GM18951 (cell line): ENCODE results near the gene CARD10.

ENCODE experiments used
- POLR2A ChIP-seq: IDR thresholded peaks from 4 replicates; pipeline ENCODE4 v1.6.1; 2011; ENCODE audit warnings: mild to moderate bottlenecking; ENCODE audit not compliant: insufficient read length, insufficient read depth; ENCODE audit errors: extremely low read depth
- in situ Hi-C: fragments of 300-500 bp; cut with MboI; formaldehyde crosslinking; loops from one replicate; pipeline ENCODE4 v1.12.0; 2022; ENCODE audit warnings: low sequenced_read_pairs, mixed read lengths, inconsistent platforms; ENCODE audit not compliant: unreplicated experiment

CARD10 gene

GRCh38 chr22:37509059-37509860 lies 10.0 kb downstream of the CARD10 start:
- no peak for TF ChIP-seq POLR2A
- in situ Hi-C loops: no loop called here

DNA sequence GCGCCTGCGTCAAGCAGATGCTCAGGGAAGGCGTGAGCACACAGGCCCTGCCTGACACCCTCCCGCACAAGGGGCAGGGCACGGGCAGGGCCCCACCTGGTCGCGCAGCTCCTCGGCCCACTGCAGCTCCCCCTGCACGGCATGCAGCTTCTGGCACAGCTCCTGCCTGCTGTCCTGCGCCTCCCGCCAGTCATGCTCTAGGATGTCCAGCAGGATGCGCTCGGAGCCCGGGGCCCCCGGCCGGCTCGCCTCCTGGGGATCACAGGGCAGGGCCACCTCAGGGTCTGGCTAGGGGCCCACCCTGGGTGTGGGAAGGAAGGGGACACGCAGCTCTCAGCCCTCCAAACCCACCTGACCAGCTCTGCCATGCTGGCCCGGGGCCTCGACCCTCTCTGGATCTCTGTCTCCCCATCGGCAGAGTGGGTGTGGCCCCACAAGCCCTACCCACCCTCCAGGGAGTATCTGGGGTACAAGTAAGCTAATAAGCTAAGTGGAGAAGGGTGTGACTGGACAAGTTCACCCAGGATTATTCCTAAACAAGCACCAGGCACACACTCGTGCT lies 10.7 kb downstream of the CARD10 start:
- TF ChIP-seq POLR2A: no peak
- in situ Hi-C loops: no loop called here

- no peak for TF ChIP-seq POLR2A
- in situ Hi-C loops: no loop called here
Measured at GRCh38 chr22:37507731-37508130, 11.5 kb downstream of the CARD10 start.

- in situ Hi-C loops: no loop called here
- no peak for TF ChIP-seq POLR2A
Measured at GRCh38 chr22:37505989-37506388, 13.2 kb downstream of the CARD10 start.

DNA sequence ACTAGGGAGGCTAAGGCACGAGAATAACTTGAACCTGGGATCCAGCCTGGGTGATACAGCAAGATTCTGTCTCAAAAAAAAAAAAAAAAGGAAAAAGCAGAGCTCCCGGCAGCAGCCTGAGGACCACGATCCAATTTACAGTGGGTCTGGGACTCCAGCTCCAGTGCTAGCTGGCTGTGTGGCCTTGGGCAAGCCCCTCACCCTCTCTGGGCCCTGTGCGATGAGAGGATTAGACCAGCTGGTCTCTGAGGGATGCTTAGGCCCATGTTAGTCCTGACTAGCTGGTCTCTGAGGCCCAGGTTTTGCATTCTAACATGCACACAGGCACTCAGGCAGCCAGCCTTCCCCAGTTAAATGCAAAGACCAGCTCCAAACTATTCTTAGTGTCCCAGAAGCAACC lies 13.7 kb downstream of the CARD10 start:
- in situ Hi-C loops: no loop called here
- TF ChIP-seq POLR2A: no peak

DNA sequence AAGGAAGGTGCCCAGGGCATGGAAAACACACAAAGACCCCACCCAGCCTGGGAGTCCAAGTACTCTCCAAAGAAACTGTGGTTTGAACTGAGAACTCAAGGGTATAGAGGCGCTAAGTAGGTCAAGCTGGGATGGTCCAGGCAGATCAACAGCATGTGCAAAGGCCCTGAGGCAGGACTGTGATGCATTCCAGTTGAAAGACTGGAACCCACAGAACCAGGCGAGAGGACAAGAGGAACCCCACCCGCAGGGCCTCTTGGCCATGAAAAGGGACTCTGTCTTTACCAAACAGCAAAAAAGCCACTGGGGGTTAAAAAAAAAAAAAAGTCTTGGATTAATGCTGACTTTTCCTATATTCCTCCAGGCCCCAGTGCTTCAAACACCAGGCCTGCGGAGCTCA lies 14.3 kb downstream of the CARD10 start:
- TF ChIP-seq POLR2A: no peak
- in situ Hi-C loops: no loop called here

GRCh38 chr22:37503850-37504249 lies 15.4 kb downstream of the CARD10 start:
- TF ChIP-seq POLR2A: no peak
- in situ Hi-C loops: no loop called here

GRCh38 chr22:37503183-37503683 lies 16.0 kb downstream of the CARD10 start:
- in situ Hi-C loops: no loop called here
- no peak for TF ChIP-seq POLR2A

GRCh38 chr22:37502342-37503182 lies 16.7 kb downstream of the CARD10 start:
- TF ChIP-seq POLR2A: no peak
- in situ Hi-C loops: no loop called here

GRCh38 chr22:37501610-37502341 lies 17.4 kb downstream of the CARD10 start:
- no peak for TF ChIP-seq POLR2A
- in situ Hi-C loops: no loop called here

- no peak for TF ChIP-seq POLR2A
- in situ Hi-C loops: no loop called here
Measured at GRCh38 chr22:37500745-37501609, 18.2 kb downstream of the CARD10 start.
